GM12878 (cell line): Measurements from ENCODE around the gene DONSON. TPM values are rescaled to one million over a fixed set of nuclear protein-coding genes. Genes with fewer than 3 reads are reported as not detected.

Experiments
- ASH2L ChIP-seq: fragments of 300-600, 200-600 bp; sonication (generic); IDR thresholded peaks from 2 replicates; pipeline ENCODE4 v1.6.1; 2017; ENCODE audit warnings: low read depth, mild to moderate bottlenecking, borderline replicate concordance
- CREB1 ChIP-seq: IDR thresholded peaks from 2 replicates; pipeline ENCODE4 v1.6.1; 2012; ENCODE audit warnings: low read depth, mild to moderate bottlenecking, inconsistent platforms
- DPF2 ChIP-seq: fragments of 450-650 bp; IDR thresholded peaks from 2 replicates; pipeline ENCODE4 v1.6.1; 2017; ENCODE audit warnings: mild to moderate bottlenecking
- EGR1 ChIP-seq, 2 experiments: IDR thresholded peaks; 1 replicate in 1 of 2; 2 replicates in 1 of 2; pipeline ENCODE4 v1.6.1; 2011 to 2012; ENCODE audit warnings: low read depth in 2 of 2, low read length in 2 of 2, borderline replicate concordance in 1 of 2, mild to moderate bottlenecking in 1 of 2, moderate library complexity in 1 of 2
- GATAD2B ChIP-seq: fragments of 450-650 bp; conservative IDR thresholded peaks from 2 replicates; pipeline ENCODE4 v1.6.1; 2017; ENCODE audit warnings: low read depth, mild to moderate bottlenecking, moderate library complexity
- HCFC1 ChIP-seq: fragments of 150-350 bp; IDR thresholded peaks from 2 replicates; pipeline ENCODE4 v1.6.1; 2014; ENCODE audit warnings: low read length
- MYC ChIP-seq: IDR thresholded peaks from 2 replicates; pipeline ENCODE4 v1.6.1; 2011; ENCODE audit warnings: mild to moderate bottlenecking, low read length, moderate library complexity, inconsistent platforms; ENCODE audit not compliant: insufficient read depth, insufficient replicate concordance, insufficient read length, severe bottlenecking
- NFYB ChIP-seq: IDR thresholded peaks from 2 replicates; pipeline ENCODE4 v1.6.1; 2011; ENCODE audit warnings: low read depth, mild to moderate bottlenecking, low read length, improper control_type of control experiment, moderate library complexity; ENCODE audit not compliant: insufficient read depth
- POLR2AphosphoS5 ChIP-seq: IDR thresholded peaks from 2 replicates; pipeline ENCODE4 v1.6.1; 2011; ENCODE audit warnings: mild to moderate bottlenecking, low read length, inconsistent platforms
- RAD21 ChIP-seq: IDR thresholded peaks from 2 replicates; pipeline ENCODE4 v1.6.1; 2011; ENCODE audit warnings: mild to moderate bottlenecking, low read depth, low read length, moderate library complexity; ENCODE audit not compliant: insufficient read depth
- RAD51 ChIP-seq: fragments of 450-650 bp; IDR thresholded peaks from 2 replicates; pipeline ENCODE4 v1.6.1; 2016; ENCODE audit warnings: moderate library complexity, mild to moderate bottlenecking, inconsistent platforms
- RUNX3 ChIP-seq: IDR thresholded peaks from 2 replicates; pipeline ENCODE4 v1.6.1; 2012; ENCODE audit warnings: low read length, inconsistent platforms
- TBL1XR1 ChIP-seq: IDR thresholded peaks from 2 replicates; pipeline ENCODE4 v1.6.1; 2012; ENCODE audit warnings: low read depth, low read length, improper control_type of control experiment
- ZNF622 ChIP-seq: fragments of 450-650 bp; IDR thresholded peaks from 2 replicates; pipeline ENCODE4 v1.6.1; 2017; ENCODE audit warnings: mild to moderate bottlenecking, inconsistent platforms
- ZSCAN29 ChIP-seq: fragments of 450-650 bp; IDR thresholded peaks from 2 replicates; pipeline ENCODE4 v1.6.1; 2017; ENCODE audit warnings: mild to moderate bottlenecking, moderate library complexity
- polyA plus RNA-seq, 11 experiments: library from polyadenylated mRNA; depleted of rRNA in 4 of 11; unstranded in 6 of 11; stranded (reverse) in 5 of 11; fragments of >200 nt; fragmentation: Nextera tagmentation in 4 of 11; fragmentation: Illumina TruSeq in 1 of 11; extraction: Ambion mirVana in 4 of 11; extraction: Trizol in 1 of 11; gene quantifications; 1 replicate in 1 of 11; 2 replicates in 10 of 11; pipeline versions ENCODE4 v1.2.1 to v1.2.3, GENCODE V29; 2011 to 2016; ENCODE audit warnings: inconsistent platforms in 2 of 11, missing spikeins in 2 of 11, low read depth in 1 of 11
- total RNA-seq, 4 experiments: library from RNA; depleted of rRNA in 3 of 4; stranded (reverse); fragments of >200 nt in 3 of 4; fragmentation: Illumina TruSeq in 1 of 4; extraction: Trizol in 1 of 4; gene quantifications; 2 replicates each; pipeline versions ENCODE4 v1.2.1 to v1.2.3, GENCODE V29; 2013 to 2021
- TF ChIP-seq, protein P1 (sequence below): fragments of 450-650 bp; IDR thresholded peaks from 2 replicates; pipeline ENCODE4 v1.6.1; 2017; ENCODE audit warnings: mild to moderate bottlenecking, low read depth, inconsistent platforms; ENCODE audit not compliant: poor library complexity, severe bottlenecking
- TF ChIP-seq, protein P2 (sequence below): IDR thresholded peaks from 2 replicates; pipeline ENCODE4 v1.6.1; 2012; ENCODE audit warnings: mild to moderate bottlenecking, low read depth, low read length
- TF ChIP-seq, protein P3 (sequence below): fragments of 450-650 bp; IDR thresholded peaks from 2 replicates; pipeline ENCODE4 v1.6.1; 2017; ENCODE audit warnings: antibody characterized with exemption, mild to moderate bottlenecking, moderate library complexity
- TF ChIP-seq, protein P4 (sequence below): IDR thresholded peaks from 2 replicates; pipeline ENCODE4 v1.6.1; 2012; ENCODE audit warnings: low read depth, low read length, improper control_type of control experiment

The DONSON gene
- total and polyA plus RNA-seq, 10 of the 15 experiments (the other 5 are each of a cell fraction or from before 2014, with no cell fraction given) = 13.6 to 51.2 (median 32.2) TPM

DNA sequence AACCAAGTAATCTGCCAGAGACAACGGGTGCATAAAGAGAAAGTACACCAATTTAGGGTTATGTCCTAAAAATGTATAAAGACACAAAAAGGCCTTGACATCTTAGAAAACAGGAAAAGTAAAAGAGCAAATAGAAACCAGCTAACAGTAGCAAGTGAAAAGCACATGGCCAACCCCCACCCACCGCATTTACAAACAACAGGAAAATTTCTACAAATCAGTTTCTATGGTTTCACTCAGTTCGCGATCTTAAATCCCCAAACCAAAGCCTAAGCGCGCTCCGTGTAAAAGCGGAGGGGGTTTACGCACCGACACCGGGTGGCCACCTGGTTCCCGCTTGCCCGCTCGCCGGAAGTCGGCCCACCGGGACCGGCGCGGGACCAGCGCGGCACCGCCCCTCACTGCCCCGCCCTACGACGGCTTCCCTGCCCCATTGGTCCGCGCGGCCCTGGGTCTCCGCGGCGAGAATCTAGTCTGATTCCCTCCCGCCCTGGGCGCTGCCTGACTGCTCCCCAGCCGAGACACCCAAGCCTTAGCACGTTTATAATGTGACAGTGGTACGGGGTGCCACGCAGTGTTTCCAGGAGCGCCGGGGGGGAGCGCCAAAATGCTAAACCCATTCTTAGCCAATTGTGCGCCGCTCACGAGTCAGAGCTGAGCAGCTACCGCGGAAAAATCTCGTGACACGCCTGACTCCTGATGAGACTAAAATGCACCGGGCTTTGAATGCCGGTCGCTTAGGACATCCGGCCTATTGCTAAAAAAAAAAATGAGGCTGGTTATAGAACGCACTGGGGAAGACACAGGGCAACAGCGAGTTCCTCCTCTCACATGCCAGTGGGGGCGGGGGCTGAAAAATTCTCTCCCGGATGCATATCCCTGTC is 46.5 kb downstream of the DONSON start, which contains the start of gene GART (continued):
- TF ChIP-seq HCFC1 (peak; percentile 47), POLR2AphosphoS5 (peak; percentile 85; the same call in 1 of the 2 replicates), ZNF622 (no peak), EGR1 (IDR thresholded peaks at IDR 0.05; ENCODE audit: borderline replicate concordance in 1 of 2, low read depth in 2 of 2, low read length in 2 of 2) (peak in 1 of 2 experiments; percentile 6; a peak in 1 of 3 replicates), GATAD2B (no peak; the same call in 1 of the 2 replicates), NFYB (peak; percentile 65; the same call in 1 of the 2 replicates), DPF2 (peak; percentile 42), ZSCAN29 (no peak), ASH2L (0 out of 2 replicates have a peak, but pooled peaks have one; percentile 62), TBL1XR1 (0 out of 2 replicates have a peak, but pooled peaks have one; percentile 5), RAD51 (0 out of 2 replicates have a peak, but pooled peaks have one; percentile 25), RUNX3 (peak; percentile 34), RAD21 (no peak), MYC (peak; percentile 80), CREB1 (peak; percentile 60; the same call in 1 of the 2 replicates)
- TF ChIP-seq, protein P1, sequence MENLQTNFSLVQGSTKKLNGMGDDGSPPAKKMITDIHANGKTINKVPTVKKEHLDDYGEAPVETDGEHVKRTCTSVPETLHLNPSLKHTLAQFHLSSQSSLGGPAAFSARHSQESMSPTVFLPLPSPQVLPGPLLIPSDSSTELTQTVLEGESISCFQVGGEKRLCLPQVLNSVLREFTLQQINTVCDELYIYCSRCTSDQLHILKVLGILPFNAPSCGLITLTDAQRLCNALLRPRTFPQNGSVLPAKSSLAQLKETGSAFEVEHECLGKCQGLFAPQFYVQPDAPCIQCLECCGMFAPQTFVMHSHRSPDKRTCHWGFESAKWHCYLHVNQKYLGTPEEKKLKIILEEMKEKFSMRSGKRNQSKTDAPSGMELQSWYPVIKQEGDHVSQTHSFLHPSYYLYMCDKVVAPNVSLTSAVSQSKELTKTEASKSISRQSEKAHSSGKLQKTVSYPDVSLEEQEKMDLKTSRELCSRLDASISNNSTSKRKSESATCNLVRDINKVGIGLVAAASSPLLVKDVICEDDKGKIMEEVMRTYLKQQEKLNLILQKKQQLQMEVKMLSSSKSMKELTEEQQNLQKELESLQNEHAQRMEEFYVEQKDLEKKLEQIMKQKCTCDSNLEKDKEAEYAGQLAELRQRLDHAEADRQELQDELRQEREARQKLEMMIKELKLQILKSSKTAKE = no peak
- TF ChIP-seq, protein P2, sequence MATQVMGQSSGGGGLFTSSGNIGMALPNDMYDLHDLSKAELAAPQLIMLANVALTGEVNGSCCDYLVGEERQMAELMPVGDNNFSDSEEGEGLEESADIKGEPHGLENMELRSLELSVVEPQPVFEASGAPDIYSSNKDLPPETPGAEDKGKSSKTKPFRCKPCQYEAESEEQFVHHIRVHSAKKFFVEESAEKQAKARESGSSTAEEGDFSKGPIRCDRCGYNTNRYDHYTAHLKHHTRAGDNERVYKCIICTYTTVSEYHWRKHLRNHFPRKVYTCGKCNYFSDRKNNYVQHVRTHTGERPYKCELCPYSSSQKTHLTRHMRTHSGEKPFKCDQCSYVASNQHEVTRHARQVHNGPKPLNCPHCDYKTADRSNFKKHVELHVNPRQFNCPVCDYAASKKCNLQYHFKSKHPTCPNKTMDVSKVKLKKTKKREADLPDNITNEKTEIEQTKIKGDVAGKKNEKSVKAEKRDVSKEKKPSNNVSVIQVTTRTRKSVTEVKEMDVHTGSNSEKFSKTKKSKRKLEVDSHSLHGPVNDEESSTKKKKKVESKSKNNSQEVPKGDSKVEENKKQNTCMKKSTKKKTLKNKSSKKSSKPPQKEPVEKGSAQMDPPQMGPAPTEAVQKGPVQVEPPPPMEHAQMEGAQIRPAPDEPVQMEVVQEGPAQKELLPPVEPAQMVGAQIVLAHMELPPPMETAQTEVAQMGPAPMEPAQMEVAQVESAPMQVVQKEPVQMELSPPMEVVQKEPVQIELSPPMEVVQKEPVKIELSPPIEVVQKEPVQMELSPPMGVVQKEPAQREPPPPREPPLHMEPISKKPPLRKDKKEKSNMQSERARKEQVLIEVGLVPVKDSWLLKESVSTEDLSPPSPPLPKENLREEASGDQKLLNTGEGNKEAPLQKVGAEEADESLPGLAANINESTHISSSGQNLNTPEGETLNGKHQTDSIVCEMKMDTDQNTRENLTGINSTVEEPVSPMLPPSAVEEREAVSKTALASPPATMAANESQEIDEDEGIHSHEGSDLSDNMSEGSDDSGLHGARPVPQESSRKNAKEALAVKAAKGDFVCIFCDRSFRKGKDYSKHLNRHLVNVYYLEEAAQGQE = no peak
- TF ChIP-seq, protein P3, sequence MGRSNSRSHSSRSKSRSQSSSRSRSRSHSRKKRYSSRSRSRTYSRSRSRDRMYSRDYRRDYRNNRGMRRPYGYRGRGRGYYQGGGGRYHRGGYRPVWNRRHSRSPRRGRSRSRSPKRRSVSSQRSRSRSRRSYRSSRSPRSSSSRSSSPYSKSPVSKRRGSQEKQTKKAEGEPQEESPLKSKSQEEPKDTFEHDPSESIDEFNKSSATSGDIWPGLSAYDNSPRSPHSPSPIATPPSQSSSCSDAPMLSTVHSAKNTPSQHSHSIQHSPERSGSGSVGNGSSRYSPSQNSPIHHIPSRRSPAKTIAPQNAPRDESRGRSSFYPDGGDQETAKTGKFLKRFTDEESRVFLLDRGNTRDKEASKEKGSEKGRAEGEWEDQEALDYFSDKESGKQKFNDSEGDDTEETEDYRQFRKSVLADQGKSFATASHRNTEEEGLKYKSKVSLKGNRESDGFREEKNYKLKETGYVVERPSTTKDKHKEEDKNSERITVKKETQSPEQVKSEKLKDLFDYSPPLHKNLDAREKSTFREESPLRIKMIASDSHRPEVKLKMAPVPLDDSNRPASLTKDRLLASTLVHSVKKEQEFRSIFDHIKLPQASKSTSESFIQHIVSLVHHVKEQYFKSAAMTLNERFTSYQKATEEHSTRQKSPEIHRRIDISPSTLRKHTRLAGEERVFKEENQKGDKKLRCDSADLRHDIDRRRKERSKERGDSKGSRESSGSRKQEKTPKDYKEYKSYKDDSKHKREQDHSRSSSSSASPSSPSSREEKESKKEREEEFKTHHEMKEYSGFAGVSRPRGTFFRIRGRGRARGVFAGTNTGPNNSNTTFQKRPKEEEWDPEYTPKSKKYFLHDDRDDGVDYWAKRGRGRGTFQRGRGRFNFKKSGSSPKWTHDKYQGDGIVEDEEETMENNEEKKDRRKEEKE = no peak
- TF ChIP-seq, protein P4, sequence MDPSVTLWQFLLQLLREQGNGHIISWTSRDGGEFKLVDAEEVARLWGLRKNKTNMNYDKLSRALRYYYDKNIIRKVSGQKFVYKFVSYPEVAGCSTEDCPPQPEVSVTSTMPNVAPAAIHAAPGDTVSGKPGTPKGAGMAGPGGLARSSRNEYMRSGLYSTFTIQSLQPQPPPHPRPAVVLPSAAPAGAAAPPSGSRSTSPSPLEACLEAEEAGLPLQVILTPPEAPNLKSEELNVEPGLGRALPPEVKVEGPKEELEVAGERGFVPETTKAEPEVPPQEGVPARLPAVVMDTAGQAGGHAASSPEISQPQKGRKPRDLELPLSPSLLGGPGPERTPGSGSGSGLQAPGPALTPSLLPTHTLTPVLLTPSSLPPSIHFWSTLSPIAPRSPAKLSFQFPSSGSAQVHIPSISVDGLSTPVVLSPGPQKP = 0 out of 2 replicates have a peak, but pooled peaks have one; percentile 12
